UCSD-AML1 (cell line): ENCODE measurements around the gene CDH4.
"Not testable (repeated sequence)": the region's sequence is repeated elsewhere in the genome, so short reads cannot be mapped to it uniquely, and the experiment has no call there.

Experiments used
- DNase-seq: peaks from one replicate; lab custom pipeline; 2025; ENCODE audit not compliant: unreplicated experiment; lab: John Stamatoyannopoulos, UW

CDH4 gene

GRCh38 chr20:61380545-61380915 is 128.5 kb downstream of the CDH4 start:
- DNase-seq: no peak

- no peak for DNase-seq
Measured at GRCh38 chr20:61382194-61382593, 130.1 kb downstream of the CDH4 start.

GRCh38 chr20:61385296-61385695 is 133.2 kb downstream of the CDH4 start:
- DNase-seq: no peak

GRCh38 chr20:61385731-61386130 is 133.7 kb downstream of the CDH4 start:
- no peak for DNase-seq

- no peak for DNase-seq
Measured at GRCh38 chr20:61387204-61387953, 135.3 kb downstream of the CDH4 start.

- DNase-seq: no peak
Measured at GRCh38 chr20:61387954-61388348, 135.9 kb downstream of the CDH4 start.

- no peak for DNase-seq
Measured at GRCh38 chr20:61389077-61389476, 137.0 kb downstream of the CDH4 start.

- DNase-seq: no peak
Measured at GRCh38 chr20:61391185-61391584, 139.1 kb downstream of the CDH4 start.

- DNase-seq: no peak
Measured at GRCh38 chr20:61391812-61392520, 139.9 kb downstream of the CDH4 start.

- DNase-seq: no peak
Measured at GRCh38 chr20:61394088-61394799, 142.2 kb downstream of the CDH4 start.

GRCh38 chr20:61396262-61396848 is 144.3 kb downstream of the CDH4 start:
- DNase-seq: no peak

- DNase-seq: no peak
Measured at GRCh38 chr20:61397146-61397545, 145.1 kb downstream of the CDH4 start.

GRCh38 chr20:61397790-61398189 is 145.7 kb downstream of the CDH4 start:
- no peak for DNase-seq

- no peak for DNase-seq
Measured at GRCh38 chr20:61399433-61399832, 147.4 kb downstream of the CDH4 start.

GRCh38 chr20:61400499-61400898 is 148.4 kb downstream of the CDH4 start:
- no peak for DNase-seq

GRCh38 chr20:61404303-61404702 is 152.2 kb downstream of the CDH4 start:
- DNase-seq: no peak

- DNase-seq: no peak
Measured at GRCh38 chr20:61405007-61405406, 152.9 kb downstream of the CDH4 start.

- not testable (repeated sequence) for DNase-seq
Measured at GRCh38 chr20:61406773-61407172, 154.7 kb downstream of the CDH4 start.

GRCh38 chr20:61407561-61407960 is 155.5 kb downstream of the CDH4 start:
- no peak for DNase-seq

- no peak for DNase-seq
Measured at GRCh38 chr20:61408951-61409740, 157.1 kb downstream of the CDH4 start.

- DNase-seq: no peak
Measured at GRCh38 chr20:61411743-61412142, 159.7 kb downstream of the CDH4 start.
